ENCODE measurements around the gene RHOBTB3.
"Not testable (repeated sequence)": the region's sequence is repeated elsewhere in the genome, so short reads cannot be mapped to it uniquely, and the experiment has no call there.

The RHOBTB3 gene

DNA sequence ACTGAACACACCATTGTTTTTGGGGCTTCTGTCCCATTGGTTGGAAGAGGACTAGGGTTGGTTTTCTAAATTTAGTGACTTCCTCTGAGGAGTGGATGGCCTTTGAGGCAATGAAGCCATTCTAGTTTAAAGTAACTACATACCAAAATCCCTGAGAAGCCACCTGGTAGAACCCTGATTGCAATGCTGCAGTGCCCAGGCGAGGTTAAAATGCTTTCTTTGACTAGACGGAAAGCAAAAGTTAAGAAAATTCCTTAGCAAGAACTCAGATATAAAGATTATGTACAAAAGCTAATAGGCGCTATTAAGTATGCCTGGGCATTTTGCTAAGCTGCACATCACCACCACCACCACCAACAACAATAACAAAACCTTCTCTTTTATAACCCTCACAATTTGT is 70.8 kb downstream of the RHOBTB3 start:
- DNase-seq = no peak

DNA sequence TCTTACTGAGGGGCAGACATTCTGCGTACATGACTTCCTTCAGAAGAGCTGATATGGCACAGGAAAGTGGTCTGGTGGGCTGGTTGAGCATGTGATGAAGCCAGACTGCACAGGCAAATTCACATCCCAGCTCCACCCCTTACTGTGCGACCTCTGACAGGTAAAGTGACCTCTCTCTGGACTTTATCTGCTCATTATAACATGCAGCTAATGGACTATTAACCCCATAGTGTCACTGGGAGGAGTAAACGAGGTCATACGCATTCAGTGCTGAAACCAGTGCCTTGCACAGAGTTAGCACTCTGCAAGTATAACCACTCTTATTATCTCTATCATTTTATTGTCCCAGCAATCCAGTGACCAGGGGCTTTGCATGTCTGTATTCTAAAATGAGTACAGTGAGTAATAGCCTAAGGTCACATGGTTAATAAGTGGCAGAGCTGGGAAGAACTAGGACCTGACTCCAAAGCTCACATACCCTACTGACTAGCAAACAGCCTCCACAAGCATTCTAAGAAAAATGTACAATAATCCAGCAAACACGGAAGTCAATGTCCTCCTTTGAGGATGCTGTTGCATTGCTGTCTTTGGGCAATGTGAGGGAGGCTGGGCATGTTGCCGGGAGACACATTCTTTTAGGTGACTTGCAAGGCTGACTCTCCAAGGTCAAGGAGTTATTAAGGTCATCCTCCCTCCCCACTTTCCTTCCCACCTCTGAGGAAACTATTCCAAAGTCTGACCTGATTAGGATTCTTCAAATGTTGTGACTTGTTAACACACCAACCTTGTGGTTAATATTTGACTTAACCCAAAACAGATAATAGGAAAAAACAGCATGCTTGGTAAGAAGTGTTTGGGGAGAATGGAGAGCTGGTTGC is 72.4 kb downstream of the RHOBTB3 start:
- DNase-seq = no peak

DNA sequence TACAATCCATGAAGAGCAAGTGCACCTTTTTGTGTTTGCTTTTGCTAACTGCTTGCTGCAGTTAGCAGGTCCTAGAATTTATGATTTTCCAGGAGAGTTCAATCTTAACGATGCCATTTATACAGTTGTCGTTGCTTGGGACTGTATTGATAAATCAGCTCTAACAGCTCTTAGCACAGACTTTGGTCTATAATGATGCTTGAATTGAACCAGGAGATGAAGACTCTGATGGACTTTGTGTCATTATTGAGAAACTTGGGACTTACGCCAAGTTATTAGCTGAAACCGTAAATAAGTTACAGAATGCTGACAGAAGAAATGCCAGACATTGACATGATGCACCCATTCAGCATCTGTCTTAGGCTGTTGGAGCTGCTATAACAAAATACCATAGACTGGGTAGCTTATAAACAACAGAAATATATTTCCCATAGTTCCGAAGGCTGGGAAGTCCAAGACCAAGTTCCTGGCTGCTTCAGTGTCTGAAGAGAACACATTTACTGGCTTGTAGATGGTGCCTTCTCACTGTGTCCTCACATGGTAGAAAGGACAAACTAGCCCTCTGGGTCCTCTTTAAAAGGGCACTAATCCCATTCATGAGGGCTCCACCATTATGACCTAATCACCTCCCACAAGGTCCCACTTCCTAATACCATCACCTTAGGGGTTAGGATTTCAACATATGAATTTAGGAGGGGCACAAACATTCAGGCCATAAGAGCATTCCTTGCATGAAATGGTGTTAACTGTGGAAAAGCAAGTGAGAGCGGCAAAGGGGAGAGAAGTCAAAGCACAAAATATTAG is 73.8 kb downstream of the RHOBTB3 start:
- DNase-seq = no peak

DNA sequence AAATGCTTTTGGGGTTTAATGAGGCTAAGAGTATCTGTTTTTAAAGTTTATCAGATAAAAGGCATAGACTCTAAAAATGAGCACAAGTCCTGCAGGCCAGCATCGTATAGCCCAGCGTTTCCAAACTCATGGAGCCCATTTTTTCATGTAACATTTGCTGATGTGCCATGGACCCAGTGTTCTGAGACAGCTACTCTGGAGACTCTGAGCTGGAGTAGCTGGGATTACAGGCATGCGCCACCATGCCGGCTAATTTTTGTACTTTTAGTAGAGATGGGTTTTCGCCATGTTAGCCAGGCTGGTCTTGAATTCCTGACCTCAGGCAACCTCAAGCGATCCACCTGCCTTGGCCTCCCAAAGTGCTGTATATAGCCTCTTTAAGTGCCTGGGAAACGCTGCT is 75.6 kb downstream of the RHOBTB3 start:
- DNase-seq = no peak

DNA sequence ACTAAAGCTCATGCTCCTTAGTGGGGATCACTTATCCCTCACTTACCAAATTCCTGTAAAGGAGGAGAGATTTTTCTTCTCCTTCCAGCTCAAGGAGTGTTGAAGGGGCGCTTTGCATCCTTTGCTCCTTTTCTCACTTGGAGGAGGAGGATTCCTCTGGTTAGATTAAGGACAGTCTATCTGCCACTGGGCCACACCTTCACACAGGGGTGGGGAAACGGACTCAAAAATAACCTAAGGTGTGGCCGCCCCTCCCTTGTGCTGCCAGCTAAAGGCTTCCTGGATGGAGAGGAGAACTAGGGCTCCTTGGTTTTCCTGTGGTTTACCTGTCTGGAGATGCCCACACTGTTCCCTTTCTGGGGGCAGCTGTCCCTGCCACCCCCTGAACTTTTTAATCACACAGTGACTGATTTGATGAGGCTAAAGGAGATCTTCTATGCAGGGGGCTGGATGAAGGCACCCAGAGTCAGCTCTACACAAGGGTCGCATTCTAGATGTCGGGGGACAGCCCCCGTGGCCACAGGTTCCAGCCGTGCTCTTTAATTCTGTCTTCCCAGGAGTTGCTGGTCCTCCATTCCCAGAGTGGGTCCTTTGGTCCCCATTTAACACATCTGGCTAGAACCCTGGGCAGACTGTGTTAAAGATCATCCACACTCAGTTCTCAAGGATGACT is 77.0 kb downstream of the RHOBTB3 start:
- DNase-seq = no peak

DNA sequence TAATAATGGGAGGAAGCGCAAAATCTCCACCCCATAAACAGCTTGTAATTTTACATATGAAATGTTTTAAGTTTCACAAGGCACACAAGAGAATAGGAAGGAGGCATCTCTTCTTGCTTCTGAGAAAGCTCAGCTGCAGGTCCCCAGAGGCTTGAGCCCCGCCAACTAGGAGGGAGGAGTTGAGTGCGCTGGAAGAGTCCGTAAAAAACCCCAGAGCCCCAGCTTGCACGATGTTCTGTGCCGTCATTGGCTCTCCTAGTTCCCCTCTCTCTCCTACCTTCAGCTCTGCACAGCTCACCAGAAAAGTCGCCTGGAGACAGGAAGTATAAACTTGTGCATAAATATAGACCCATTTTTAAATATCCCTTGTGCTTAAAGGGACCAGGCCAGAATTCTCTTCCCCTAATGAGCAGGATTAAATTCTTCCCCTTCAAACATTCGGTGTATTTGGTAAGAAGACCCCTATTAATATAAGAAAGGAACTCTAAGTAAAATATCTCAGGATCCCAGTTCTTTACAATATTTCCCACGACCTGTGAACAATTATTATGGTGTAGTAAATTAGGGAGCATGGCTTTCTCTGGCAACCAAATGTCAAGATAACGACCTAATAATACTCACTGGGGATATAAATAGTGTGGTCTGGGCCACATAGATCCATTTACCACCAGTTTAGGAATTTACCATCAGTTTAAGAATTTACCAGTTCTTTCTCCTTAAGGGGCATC is 77.7 kb downstream of the RHOBTB3 start:
- DNase-seq = peak; percentile 86

DNA sequence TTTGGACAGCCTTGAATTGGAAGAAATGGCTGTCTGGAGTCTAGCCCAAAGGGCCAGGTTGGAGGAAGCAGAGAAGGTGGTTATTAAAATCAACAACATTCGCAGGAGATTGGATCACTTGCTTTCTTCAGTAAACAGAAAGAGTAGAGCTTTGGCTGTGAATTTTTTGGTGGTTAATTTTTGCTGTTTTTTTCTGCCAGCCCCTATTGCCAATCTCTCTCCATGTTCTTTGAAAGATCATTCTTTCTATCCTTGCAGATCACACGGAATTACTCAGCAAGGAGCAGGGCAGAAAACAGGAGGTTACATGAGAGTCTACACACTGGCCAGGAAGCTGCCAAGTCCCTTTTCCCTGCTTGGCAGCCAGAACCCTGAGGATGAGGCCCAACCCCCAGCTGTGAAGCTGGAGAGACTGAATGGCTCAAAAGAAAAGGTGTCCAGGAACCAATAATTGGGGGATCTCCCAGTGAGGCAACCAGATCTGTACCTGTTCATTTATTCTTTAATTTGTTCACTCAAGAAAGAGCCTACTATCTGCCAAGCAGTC is 78.4 kb downstream of the RHOBTB3 start:
- DNase-seq = no peak

DNA sequence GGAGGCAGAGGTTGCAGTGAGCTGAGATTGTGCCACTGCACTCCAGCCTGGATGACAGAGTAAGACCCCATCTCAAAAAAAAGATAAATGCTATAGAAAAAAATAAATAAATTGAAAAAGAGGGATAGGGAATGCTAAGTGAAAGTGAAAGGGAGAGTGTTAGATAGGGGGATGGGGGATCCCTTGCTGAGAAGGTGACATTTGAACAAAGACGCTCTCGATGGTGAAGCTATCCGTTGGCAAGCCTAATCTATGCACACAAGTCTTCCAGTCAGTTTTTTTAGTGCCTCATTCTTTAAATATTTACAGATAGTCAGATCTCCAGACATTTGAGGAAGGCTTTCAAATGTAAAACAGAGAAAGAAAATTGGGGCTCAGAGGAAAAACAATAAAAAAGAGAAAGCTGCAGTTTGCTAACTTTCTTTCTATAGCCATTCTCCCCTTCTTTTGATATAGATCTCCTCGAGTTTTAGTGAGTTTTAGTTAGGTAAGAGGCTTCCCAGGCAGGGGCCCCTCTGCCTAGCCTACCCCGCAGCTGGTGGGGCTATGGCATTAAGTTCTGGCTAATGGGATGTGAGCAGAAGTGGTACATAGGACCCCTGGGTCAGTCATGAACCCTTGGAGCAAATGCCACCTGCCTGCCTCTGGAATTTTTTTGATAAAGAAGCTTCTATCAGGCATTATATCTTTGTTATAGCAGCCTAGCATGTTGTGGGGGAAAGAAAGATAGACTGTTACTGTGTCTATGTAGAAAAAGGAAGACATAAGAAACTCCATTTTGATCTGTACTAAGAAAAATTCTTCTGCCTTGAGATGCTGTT is 79.4 kb downstream of the RHOBTB3 start:
- DNase-seq = no peak

DNA sequence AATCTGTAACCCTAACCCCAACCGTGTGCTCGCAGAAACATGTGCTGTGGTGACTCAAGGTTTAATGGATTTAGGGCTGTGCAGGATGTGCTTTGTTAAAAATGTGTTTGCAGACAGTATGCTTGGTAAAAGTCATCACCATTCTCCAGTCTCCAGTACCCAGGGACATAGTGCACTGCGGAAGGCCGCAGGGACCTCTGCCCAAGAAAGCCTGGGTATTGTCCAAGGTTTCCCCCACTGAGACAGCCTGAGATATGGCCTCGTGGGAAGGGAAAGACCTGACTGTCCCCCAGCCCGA is 79.9 kb downstream of the RHOBTB3 start:
- not testable (repeated sequence) for DNase-seq

DNA sequence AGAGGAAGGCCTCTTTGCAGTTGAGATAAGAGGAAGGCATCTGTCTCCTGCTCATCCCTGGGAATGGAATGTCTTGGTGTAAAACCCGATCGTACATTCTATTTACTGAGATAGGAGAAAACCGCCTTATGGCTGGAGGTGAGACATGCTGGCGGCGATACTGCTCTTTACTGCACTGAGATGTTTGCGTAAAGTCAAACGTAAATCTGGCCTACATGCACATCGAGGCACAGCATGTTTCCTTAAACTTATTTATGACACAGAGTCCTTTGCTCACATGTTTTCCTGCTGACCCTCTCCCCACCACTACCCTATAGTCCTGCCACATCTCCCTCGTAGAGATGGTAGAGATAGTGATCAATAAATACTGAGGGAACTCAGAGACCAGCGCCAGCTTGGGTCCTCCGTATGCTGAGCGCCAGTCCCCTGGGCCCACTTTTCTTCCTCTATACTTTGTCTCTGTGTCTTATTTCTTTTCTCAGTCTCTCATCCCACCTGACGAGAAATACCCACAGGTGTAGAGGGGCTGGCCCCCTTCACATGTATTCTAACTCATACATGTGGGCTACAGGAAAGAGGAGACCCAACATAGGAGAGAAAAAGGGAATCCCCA is 80.4 kb downstream of the RHOBTB3 start:
- DNase-seq = not testable (repeated sequence)

DNA sequence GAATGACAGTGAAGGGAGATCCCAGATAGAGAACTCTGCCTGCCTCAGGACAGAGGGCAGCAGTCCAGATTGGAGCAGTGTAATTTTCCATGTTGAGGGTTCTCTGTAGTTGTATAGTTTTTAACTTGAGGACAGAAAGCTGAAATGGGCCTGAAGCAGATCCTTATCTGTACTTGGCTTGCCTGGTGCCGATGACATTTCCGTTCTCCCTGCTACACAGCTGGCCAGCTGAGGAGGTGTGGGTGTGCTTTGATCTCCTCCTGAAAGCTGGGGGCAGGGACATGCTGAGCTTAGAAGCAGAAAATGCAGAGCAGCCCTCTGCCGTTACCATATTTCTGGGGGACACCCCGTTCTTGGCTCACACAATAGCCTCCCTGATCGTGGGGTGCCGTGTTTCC is 80.9 kb downstream of the RHOBTB3 start:
- DNase-seq = peak; percentile 46

DNA sequence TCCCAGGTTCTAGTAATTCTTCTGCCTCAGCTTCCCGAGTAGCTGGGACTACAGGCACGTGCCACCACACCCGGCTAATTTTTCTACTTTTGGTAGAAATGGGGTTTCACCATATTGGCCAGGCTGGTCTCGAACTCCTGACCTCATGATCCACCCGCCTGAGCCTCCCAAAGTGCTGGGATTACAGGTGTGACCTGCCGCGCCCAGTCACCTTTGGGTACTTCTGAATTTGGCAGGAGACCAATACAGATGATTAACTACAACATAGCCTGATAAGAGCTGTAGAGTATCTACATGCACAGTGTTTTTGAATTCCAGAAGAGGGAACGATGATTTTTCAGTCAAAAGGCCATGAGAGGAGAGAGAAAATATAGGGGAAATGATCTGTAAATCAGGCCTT is 81.9 kb downstream of the RHOBTB3 start:
- not testable (repeated sequence) for DNase-seq

DNA sequence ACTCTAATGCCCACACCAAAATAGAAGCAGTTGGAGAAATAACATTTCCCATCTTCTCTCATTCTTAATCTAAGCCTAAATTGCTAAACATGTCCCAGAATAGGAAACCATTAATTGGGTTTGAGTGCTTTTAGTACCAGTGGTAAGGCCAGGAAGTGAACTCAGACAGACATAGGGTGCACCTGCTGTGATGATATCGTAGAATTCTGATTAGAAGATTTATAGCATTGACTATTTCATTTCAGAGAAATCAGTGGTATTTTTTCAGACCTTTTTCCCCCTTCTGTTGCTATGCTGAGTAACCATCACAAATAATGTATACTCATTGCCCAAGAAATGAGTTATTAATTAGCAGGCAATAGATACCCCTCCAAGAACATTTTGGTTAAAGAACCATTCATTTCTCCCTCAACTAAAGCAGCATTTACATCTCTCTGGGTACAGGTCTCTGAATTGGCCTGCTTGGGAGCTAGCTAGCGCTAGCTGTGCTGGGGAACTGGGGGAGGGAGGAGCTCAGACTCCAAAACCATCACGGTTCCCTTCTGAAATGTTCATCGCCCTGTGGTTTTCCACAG is 84.1 kb downstream of the RHOBTB3 start:
- DNase-seq = no peak

DNA sequence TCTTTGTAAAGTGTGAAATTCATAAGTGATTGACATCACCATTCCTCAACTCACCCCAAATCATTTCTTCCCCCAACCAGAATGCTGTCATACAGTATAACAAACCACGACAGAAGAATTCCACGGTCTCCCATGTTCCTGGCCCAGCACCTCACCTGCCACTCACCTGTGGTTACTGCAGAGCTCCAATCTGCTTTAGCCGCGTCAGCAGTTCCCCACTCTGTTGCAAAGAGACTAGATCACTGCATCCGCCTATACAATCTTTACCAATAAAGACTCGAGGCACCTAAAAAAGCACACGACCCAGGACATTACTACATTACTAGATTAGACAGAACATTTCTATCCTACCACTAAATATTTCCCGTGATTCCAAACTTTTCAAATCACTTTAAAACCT is 85.2 kb downstream of the RHOBTB3 start:
- no peak for DNase-seq

DNA sequence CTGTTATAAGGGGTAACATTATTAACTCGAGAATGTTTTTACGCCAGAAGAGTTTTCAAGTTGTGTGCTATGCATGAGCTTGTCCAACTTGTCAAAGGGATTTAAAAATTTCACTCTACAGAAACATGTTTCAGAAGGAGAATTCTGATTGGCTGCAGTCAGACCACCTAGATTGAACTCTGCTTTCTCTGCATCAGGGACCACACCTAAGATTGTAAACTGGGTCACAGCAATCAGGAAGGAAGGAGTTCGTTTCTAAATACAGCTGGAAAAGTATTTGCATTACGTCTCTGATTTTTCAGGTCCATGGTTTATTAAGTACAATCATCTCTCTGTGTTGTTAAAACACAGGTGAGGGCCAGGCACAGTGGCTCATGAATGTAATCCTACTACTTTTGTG is 85.6 kb downstream of the RHOBTB3 start:
- no peak for DNase-seq

DNA sequence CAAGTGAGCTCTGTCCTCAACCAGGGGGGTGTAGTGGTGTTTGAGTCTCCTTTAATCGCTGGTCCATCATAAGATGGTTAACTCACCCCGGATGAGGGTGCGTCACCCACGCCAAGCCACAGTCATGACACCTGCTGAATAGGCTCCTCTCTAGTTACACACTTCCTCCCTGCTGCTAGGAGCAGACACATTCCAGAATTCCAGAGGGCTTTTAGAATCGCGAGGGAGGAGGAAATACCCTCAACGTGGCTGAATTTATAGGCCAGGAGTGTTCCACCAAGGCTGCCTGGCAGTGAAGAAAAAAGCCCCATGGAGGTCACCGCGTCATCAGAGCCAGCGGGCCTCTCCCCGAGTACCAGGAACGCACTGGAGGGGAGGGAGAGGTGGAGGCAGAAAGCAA is 86.3 kb downstream of the RHOBTB3 start:
- DNase-seq = peak; percentile 57

DNA sequence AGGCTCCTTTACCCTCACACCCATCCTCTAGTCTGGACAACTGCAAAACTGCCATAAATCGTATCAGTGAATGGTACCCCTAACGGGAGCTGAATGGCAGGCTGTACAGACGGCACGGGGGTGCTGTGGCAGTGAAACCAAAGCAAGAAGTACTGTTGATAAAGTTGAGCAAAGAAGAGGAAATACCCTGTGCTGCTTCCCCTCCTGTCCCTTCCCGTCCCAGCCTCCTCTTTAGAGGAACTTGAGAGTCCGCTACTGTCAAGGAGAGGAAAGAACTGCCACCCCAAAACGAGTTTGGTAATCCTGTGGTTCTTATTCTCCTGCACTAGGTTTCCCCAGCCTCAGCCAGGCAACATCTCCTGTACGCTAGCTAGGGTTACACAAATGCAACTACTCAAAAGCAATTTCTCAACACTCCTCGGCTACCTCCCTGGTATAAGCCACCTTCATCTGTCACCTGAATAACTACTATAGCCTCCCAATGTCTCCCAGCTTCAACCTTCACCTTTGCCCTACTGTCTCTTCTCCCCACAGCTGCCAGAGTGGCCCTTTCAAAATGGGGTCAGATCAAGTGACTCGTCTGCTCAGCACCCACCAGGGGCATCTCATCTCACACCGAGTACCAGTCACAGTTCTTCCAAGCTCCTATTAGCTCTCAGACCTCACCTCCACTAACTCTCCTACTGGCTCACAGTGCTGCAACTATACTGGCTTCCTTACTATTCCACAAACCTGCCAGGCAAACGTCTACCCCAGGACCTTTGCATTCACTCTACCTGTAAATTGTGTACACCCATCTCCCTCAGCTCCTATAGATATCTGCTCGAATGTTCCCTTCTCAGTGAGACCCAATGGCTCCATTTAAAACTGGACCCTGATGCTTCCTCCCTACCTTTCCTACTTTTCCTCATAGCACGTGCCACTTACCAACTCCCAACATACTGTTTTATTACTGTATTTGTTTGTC is 87.3 kb downstream of the RHOBTB3 start:
- peak; percentile 40 for DNase-seq

DNA sequence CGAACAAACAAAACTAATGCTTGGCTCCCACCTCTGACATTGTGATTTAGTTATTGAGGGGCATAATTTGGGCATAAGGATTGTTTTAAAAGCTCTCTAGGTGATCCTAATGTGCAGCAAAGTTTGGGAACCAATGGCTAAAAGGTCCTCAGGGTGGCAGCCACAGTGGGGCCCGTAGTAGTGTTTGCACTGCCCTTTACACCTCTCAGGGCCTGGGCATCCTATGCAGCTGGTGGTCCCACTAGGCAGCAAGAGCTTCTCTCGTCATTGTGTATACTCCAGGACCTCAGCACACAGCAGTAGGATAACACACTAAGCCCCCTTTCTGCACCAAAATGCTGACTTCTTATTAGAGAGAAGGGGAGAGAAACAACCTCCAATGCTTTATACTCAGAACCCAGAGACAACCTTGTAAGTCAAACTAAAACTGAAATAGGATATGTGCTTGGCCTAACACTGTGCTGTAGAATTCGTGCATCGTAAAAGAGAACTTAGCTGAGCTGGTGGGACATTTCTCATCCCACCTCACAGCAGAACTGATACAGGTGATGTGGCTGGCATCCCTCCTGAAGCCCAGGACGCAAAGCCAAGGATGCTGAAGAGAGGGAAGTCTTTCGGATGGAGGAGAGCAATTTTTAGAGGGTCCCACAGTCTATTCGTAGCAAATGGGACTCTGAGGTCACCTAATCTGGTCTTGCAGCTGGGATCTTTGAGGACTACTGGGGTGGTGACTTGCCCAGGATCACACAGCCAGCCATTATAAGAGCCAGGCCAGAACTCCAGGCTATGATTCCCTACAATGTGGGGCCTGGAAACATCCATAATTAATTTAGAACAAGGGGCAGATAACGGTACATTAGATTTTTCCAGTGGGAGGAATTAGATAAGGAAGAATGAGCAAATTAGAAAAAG is 90.2 kb downstream of the RHOBTB3 start:
- no peak for DNase-seq
